Uterus (tissue), 4 donors: Measurements from ENCODE around the gene HOATZ. TPM values are rescaled to one million over a fixed set of nuclear protein-coding genes. Genes with fewer than 3 reads are reported as not detected.

ENCODE experiments used
- DNase-seq, 2 donors: peaks; one replicate each; pipeline ENCODE4 v3.0.0-alpha.2; 2019 to 2020
- H3K27ac ChIP-seq, 2 donors: fragments of 200-600 bp; sonication (generic); 1 replicate in 1 of 2; 2 replicates in 1 of 2; pipeline ENCODE4 v1.5.1; 2016 to 2018
- H3K27me3 ChIP-seq, 2 donors: fragments of 200-600 bp; sonication (generic); one replicate each; pipeline ENCODE4 v1.5.1; 2018 to 2019; ENCODE audit warnings: control low read depth in 1 of 2
- H3K36me3 ChIP-seq, 2 donors: fragments of 200-600 bp; sonication (generic); one replicate each; pipeline ENCODE4 v1.5.1; 2019; ENCODE audit warnings: control low read depth in 1 of 2
- H3K4me1 ChIP-seq, 2 donors: fragments of 200-600 bp; sonication (generic); one replicate each; pipeline ENCODE4 v1.5.1; 2018 to 2019; ENCODE audit warnings: control low read depth in 1 of 2
- H3K4me3 ChIP-seq, 2 donors: fragments of 200-600 bp; sonication (generic); 1 replicate in 1 of 2; 2 replicates in 1 of 2; pipeline ENCODE4 v1.5.1; 2018 to 2019; ENCODE audit warnings: mild to moderate bottlenecking in 1 of 2
- H3K9me3 ChIP-seq, 2 donors: fragments of 200-600 bp; sonication (generic); one replicate each; pipeline ENCODE4 v1.5.1; 2019; ENCODE audit warnings: control low read depth in 1 of 2
- POLR2A ChIP-seq, 2 donors: fragments of 450-650 bp; IDR thresholded peaks; one replicate each; pipeline ENCODE4 v1.6.1; 2016; ENCODE audit warnings: antibody characterized with exemption in 2 of 2, mild to moderate bottlenecking in 1 of 2, moderate library complexity in 1 of 2
- intact Hi-C: fragments of 100-400 bp; cut with DNase I; formaldehyde crosslinking; loops from one replicate; pipeline ENCODE4 v1.15.1; 2023; ENCODE audit warnings: low total_unique reads
- total RNA-seq, 4 donors: library from RNA; depleted of rRNA in 3 of 4; stranded (reverse); fragments of >200 nt in 3 of 4; gene quantifications; one replicate each; pipeline versions ENCODE4 v1.1.0 to v1.2.4, GENCODE V29; 2014 to 2023
- TF ChIP-seq, protein P1 (sequence below), 4 experiments: fragments of 200-600 bp in 2 of 4; fragments of 450-650 bp in 2 of 4; sonication (generic) in 2 of 4; IDR thresholded peaks; one replicate each; pipeline ENCODE4 v1.5.1; 2016 to 2019; ENCODE audit warnings: antibody characterized with exemption in 4 of 4, mild to moderate bottlenecking in 2 of 4, moderate library complexity in 1 of 4
- donor health status: DM: yes; HTN: yes; CAD: no.

Gene HOATZ
- total RNA-seq, 4 donors from 2014 or later, result 0.88 to 2.7 (median 2.6) TPM; not detected in 1

DNA sequence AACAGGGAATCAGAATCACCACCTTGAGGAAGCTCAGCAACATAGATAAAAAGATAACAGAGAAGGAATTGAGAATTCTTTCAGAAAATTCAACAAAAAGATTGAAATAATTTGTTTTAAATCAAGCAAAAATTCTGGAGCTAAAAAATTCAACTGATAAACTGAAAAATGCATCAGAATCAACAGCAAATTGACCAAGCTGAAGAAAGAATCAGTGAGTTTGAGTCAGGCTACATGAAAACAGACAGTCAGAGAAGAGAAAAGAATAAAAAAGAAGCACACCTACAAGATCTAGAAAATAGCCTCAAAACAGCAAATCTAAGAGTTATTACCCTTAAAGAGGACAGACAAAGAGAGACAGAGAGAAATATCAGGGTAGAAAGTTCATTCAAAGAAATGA lies 31.1 kb upstream of the HOATZ start:
- intact Hi-C loops, result no loop called here
- Histone ChIP-seq H3K36me3 (no peaks in the 10 kb centered on the region), H3K9me3 (peaks cover 0 to 19% of the 10 kb centered on the region in 2 donors), H3K27ac (no peak overlapping the region), H3K27me3 (no peaks in the 10 kb centered on the region), H3K4me3 (no peak overlapping the region), H3K4me1 (no peaks in the 10 kb centered on the region)
- TF ChIP-seq, protein P1, sequence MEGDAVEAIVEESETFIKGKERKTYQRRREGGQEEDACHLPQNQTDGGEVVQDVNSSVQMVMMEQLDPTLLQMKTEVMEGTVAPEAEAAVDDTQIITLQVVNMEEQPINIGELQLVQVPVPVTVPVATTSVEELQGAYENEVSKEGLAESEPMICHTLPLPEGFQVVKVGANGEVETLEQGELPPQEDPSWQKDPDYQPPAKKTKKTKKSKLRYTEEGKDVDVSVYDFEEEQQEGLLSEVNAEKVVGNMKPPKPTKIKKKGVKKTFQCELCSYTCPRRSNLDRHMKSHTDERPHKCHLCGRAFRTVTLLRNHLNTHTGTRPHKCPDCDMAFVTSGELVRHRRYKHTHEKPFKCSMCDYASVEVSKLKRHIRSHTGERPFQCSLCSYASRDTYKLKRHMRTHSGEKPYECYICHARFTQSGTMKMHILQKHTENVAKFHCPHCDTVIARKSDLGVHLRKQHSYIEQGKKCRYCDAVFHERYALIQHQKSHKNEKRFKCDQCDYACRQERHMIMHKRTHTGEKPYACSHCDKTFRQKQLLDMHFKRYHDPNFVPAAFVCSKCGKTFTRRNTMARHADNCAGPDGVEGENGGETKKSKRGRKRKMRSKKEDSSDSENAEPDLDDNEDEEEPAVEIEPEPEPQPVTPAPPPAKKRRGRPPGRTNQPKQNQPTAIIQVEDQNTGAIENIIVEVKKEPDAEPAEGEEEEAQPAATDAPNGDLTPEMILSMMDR (IDR thresholded peaks at IDR 0.05), result no peak
- no peak for TF ChIP-seq POLR2A (IDR thresholded peaks at IDR 0.05)
- DNase-seq, result no peak

DNA sequence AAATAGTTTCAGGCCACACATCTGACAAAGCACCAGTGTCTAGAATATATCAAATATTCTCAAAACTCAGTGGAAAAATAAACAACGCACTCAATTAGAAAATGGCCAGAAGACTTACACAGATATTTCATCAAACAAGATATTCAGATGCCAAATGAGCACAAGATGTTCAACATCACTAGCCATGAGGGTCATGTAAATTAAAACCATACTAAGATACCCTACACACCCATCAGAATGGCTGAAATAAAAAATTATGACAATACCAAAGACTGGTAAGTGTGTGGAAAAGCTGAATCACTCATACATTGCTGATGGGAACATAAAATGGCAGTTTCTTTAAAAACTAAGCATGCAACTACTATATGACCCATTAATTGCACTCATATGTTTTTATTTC lies 24.1 kb upstream of the HOATZ start:
- no peak overlapping the region for H3K4me3 ChIP-seq
- peaks cover 0 to 10% of the 10 kb centered on the region in 2 donors for H3K9me3 ChIP-seq
- H3K36me3 ChIP-seq, result no peaks in the 10 kb centered on the region
- H3K27me3 ChIP-seq, result no peaks in the 10 kb centered on the region
- H3K27ac ChIP-seq, result no peak overlapping the region
- H3K4me1 ChIP-seq, result no peaks in the 10 kb centered on the region
- TF ChIP-seq, protein P1 (IDR thresholded peaks at IDR 0.05), result no peak
- TF ChIP-seq POLR2A (IDR thresholded peaks at IDR 0.05), result no peak
- intact Hi-C loops, result no loop called here
- DNase-seq, result no peak

DNA sequence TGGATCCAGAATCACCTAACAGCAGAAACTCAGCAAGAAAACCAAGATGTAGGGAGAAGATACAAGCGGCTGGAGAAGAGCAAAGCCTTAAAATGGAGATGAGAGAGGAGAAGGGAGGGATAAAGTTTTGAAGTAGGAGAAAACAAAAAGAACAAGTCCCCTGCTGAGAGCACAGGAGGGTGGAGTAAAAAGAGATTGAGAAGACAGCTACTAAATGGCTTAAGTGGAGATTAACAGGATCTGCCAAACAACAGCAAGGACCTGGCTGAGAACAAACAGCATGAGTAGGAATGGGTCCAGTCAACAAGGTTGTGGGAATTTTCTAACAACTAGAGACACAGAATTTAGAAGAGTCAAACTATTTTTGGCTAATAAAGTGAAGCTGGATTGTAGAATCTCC lies 20.5 kb upstream of the HOATZ start:
- Histone ChIP-seq H3K9me3 (no peaks in the 10 kb centered on the region), H3K27me3 (no peaks in the 10 kb centered on the region)
- no peak for TF ChIP-seq POLR2A (IDR thresholded peaks at IDR 0.05)
- TF ChIP-seq, protein P1 (IDR thresholded peaks at IDR 0.05), result no peak

DNA sequence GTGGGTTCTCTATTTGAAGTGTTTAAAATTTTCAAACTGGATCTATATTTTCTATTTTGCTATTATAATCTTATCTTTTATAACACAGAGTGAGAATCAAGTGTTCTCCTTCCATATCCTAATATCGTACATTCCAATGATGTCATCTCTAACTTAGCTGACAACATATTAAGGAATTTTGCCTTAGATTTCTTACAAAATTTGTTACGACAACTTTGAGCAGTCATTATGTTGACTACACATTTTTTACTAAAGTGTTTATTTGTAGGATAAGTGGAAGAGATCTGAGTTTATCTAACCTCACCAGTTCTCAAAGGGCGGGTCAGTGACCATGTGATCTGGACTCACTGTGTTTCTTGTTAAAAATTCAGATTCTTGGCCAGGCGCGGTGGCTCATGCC lies 15.1 kb upstream of the HOATZ start:
- intact Hi-C loops, result no loop called here
- Histone ChIP-seq H3K4me1 (no peaks in the 10 kb centered on the region), H3K4me3 (no peak overlapping the region), H3K27ac (no peak overlapping the region), H3K9me3 (no peaks in the 10 kb centered on the region), H3K27me3 (no peaks in the 10 kb centered on the region), H3K36me3 (no peaks in the 10 kb centered on the region)
- TF ChIP-seq, protein P1 (IDR thresholded peaks at IDR 0.05), result no peak
- TF ChIP-seq POLR2A (IDR thresholded peaks at IDR 0.05), result no peak
- no peak for DNase-seq

More for the DNA sequence above, 20.5 kb upstream of the HOATZ start:
- Histone ChIP-seq H3K4me1 (no peaks in the 10 kb centered on the region), H3K36me3 (no peaks in the 10 kb centered on the region), H3K4me3 (no peak overlapping the region), H3K27ac (no peak overlapping the region)
- intact Hi-C loops, result no loop called here
- no peak for DNase-seq

GRCh38 chr11:111500481-111500880 lies 14.1 kb upstream of the HOATZ start:
- Histone ChIP-seq H3K27ac (no peak overlapping the region), H3K27me3 (no peaks in the 10 kb centered on the region), H3K36me3 (no peaks in the 10 kb centered on the region), H3K4me3 (no peak overlapping the region), H3K9me3 (no peaks in the 10 kb centered on the region), H3K4me1 (no peaks in the 10 kb centered on the region)
- no peak for TF ChIP-seq POLR2A (IDR thresholded peaks at IDR 0.05)
- TF ChIP-seq, protein P1 (IDR thresholded peaks at IDR 0.05), result no peak
- intact Hi-C loops, result no loop called here
- no peak for DNase-seq
